Measurements from ENCODE around the gene TUSC2.

GRCh38 chr3:50341537-50341936 lies 13.5 kb upstream of the TUSC2 start:
- TF ChIP-seq CTCF (IDR thresholded peaks at IDR 0.05) = no peak
- TF ChIP-seq POLR2A (IDR thresholded peaks at IDR 0.05) = no peak

Data from esophagus squamous epithelium (tissue), 4 donors.